MM.1S (cell line): ENCODE data around the gene ORC3.
"Not testable (repeated sequence)": the region's sequence is repeated elsewhere in the genome, so short reads cannot be mapped to it uniquely, and the experiment has no call there.

Experiments
- DNase-seq: peaks from one replicate; pipeline ENCODE4 v3.0.0-alpha.2; 2015
- H2AFZ ChIP-seq: fragments of 300-600 bp; sonication (generic); 2 replicates; pipeline ENCODE4 v1.6.0; 2016; ENCODE audit warnings: antibody characterized with exemption, low read length
- H3F3A ChIP-seq: fragments of 300-600 bp; sonication (generic); 2 replicates; pipeline ENCODE4 v1.6.1; 2016; ENCODE audit warnings: mild to moderate bottlenecking, antibody characterized with exemption, low read length, moderate library complexity, mixed read lengths; ENCODE audit not compliant: insufficient read depth
- H3K27ac ChIP-seq: fragments of 300-600 bp; sonication (generic); 2 replicates; pipeline ENCODE4 v1.5.1; 2016; ENCODE audit warnings: mild to moderate bottlenecking, low read length
- H3K27me3 ChIP-seq: fragments of 300-600 bp; sonication (generic); replicated peaks from 2 replicates; pipeline ENCODE4 v1.6.0; 2016; ENCODE audit warnings: low read length; ENCODE audit not compliant: insufficient read depth
- H3K36me3 ChIP-seq: fragments of 300-600 bp; sonication (generic); replicated peaks from 2 replicates; pipeline ENCODE4 v1.6.1; 2016; ENCODE audit warnings: mild to moderate bottlenecking, low read length, mixed read lengths; ENCODE audit not compliant: insufficient read depth
- H3K4me1 ChIP-seq: fragments of 300-600 bp; sonication (generic); 2 replicates; pipeline ENCODE4 v1.6.1; 2016; ENCODE audit warnings: low read length, mixed read lengths
- H3K4me2 ChIP-seq: fragments of 300-600 bp; sonication (generic); 2 replicates; pipeline ENCODE4 v1.6.0; 2016; ENCODE audit warnings: low read depth, low read length
- H3K4me3 ChIP-seq: fragments of 300-600 bp; sonication (generic); 2 replicates; pipeline ENCODE4 v1.5.1; 2016; ENCODE audit warnings: low read length, mixed read lengths
- H3K79me2 ChIP-seq: fragments of 300-600 bp; sonication (generic); 2 replicates; pipeline ENCODE4 v1.6.1; 2016; ENCODE audit warnings: mixed run types, low read length, mixed read lengths
- H3K9ac ChIP-seq: fragments of 300-600 bp; sonication (generic); 2 replicates; pipeline ENCODE4 v1.6.1; 2016; ENCODE audit warnings: low read length, mixed read lengths
- H3K9me2 ChIP-seq: fragments of 300-600 bp; sonication (generic); replicated peaks from 2 replicates; pipeline ENCODE4 v1.6.1; 2016; ENCODE audit warnings: mild to moderate bottlenecking, low read length, mixed read lengths; ENCODE audit not compliant: insufficient read depth
- H3K9me3 ChIP-seq: fragments of 300-600 bp; sonication (generic); replicated peaks from 2 replicates; pipeline ENCODE4 v1.6.1; 2016; ENCODE audit warnings: mild to moderate bottlenecking, low read length, mixed read lengths; ENCODE audit not compliant: insufficient read depth
- H4K20me1 ChIP-seq: fragments of 300-600 bp; sonication (generic); 2 replicates; pipeline ENCODE4 v1.6.1; 2016; ENCODE audit warnings: mild to moderate bottlenecking, low read length, moderate library complexity, mixed read lengths; ENCODE audit not compliant: insufficient read depth
- EZH2 ChIP-seq: fragments of 300-600 bp; sonication (generic); optimal IDR thresholded peaks from 2 replicates; pipeline ENCODE3; 2017; ENCODE audit warnings: low read depth, mild to moderate bottlenecking, antibody characterized with exemption, low read length, mixed read lengths
- EZH2phosphoT487 ChIP-seq: fragments of 300-600 bp; sonication (generic); IDR thresholded peaks from 2 replicates; pipeline ENCODE4 v1.6.1; 2018; ENCODE audit warnings: antibody characterized with exemption, low read length
- TF ChIP-seq, protein P1 (sequence below): fragments of 300-600 bp; sonication (generic); IDR thresholded peaks from 2 replicates; pipeline ENCODE4 v1.5.1; 2016; ENCODE audit warnings: antibody characterized with exemption, low read length, mixed read lengths

ORC3 gene

GRCh38 chr6:87710090-87710489 lies 120.2 kb downstream of the ORC3 start:
- Histone ChIP-seq H3K4me1 (no peaks in the 10 kb centered on the region), H3K27ac (no peak overlapping the region), H3F3A (no peaks in the 10 kb centered on the region), H3K9me3 (no peaks in the 10 kb centered on the region), H3K4me2 (no peak overlapping the region), H3K9me2 (no peaks in the 10 kb centered on the region), H4K20me1 (no peaks in the 10 kb centered on the region), H3K9ac (no peak overlapping the region), H3K79me2 (no peaks in the 10 kb centered on the region), H3K4me3 (no peak overlapping the region), H3K27me3 (no peaks in the 10 kb centered on the region), H3K36me3 (no peaks in the 10 kb centered on the region), H2AFZ (no peak overlapping the region)
- TF ChIP-seq EZH2 (no peak), EZH2phosphoT487 (no peak)
- TF ChIP-seq, protein P1, sequence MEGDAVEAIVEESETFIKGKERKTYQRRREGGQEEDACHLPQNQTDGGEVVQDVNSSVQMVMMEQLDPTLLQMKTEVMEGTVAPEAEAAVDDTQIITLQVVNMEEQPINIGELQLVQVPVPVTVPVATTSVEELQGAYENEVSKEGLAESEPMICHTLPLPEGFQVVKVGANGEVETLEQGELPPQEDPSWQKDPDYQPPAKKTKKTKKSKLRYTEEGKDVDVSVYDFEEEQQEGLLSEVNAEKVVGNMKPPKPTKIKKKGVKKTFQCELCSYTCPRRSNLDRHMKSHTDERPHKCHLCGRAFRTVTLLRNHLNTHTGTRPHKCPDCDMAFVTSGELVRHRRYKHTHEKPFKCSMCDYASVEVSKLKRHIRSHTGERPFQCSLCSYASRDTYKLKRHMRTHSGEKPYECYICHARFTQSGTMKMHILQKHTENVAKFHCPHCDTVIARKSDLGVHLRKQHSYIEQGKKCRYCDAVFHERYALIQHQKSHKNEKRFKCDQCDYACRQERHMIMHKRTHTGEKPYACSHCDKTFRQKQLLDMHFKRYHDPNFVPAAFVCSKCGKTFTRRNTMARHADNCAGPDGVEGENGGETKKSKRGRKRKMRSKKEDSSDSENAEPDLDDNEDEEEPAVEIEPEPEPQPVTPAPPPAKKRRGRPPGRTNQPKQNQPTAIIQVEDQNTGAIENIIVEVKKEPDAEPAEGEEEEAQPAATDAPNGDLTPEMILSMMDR: no peak
- DNase-seq: no peak

- not testable (repeated sequence) for H3F3A ChIP-seq, H3K9me2 ChIP-seq, DNase-seq, H3K27ac ChIP-seq, H3K9ac ChIP-seq, H3K9me3 ChIP-seq, H3K79me2 ChIP-seq, H3K27me3 ChIP-seq, H3K4me1 ChIP-seq, H3K36me3 ChIP-seq, H4K20me1 ChIP-seq, H3K4me3 ChIP-seq, H3K4me2 ChIP-seq, H2AFZ ChIP-seq
Observed at GRCh38 chr6:87712713-87713112, 122.8 kb downstream of the ORC3 start.

GRCh38 chr6:87714093-87714842 lies 124.3 kb downstream of the ORC3 start:
- Histone ChIP-seq H3F3A (no peaks in the 10 kb centered on the region), H3K4me2 (no peak overlapping the region), H3K27me3 (no peaks in the 10 kb centered on the region), H3K4me3 (no peak overlapping the region), H3K9me2 (no peaks in the 10 kb centered on the region), H3K9me3 (no peaks in the 10 kb centered on the region), H3K79me2 (no peaks in the 10 kb centered on the region), H3K27ac (no peak overlapping the region), H3K36me3 (no peaks in the 10 kb centered on the region), H3K4me1 (no peaks in the 10 kb centered on the region), H2AFZ (no peak overlapping the region), H3K9ac (no peak overlapping the region), H4K20me1 (no peaks in the 10 kb centered on the region)
- TF ChIP-seq, protein P1: no peak
- TF ChIP-seq EZH2phosphoT487: no peak
- no peak for TF ChIP-seq EZH2
- no peak for DNase-seq
